GM18502 (cell line): ENCODE results near the gene AGBL4.
"Not testable (repeated sequence)": the region's sequence is repeated elsewhere in the genome, so short reads cannot be mapped to it uniquely, and the experiment has no call there.

Experiments
- ATAC-seq: cut with Tn5 transposase; IDR thresholded peaks from one replicate; pipeline ENCODE4 v1.9.1; 2021; ENCODE audit warnings: mild to moderate bottlenecking; ENCODE audit not compliant: unreplicated experiment, poor library complexity

AGBL4 gene

DNA sequence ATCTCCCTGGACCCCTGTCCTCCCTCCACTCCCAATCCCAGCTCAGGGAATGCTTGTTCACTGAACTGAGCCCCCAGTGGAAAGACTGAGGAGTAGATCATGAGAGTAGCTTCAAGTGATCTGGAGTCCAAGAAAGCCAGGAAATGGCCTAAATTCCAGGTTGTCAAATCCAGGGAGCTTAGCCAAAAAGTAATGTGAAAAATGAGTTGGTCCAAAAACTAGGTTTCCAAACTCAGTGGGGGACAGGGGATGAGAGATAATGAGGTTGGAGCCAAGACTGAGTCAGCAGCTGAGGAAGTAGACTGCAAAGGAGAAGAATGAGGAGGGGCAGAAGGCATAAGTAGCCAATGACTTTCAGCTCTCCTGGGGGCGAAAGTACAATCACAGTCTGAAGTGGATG is 963.0 kb downstream of the AGBL4 start:
- ATAC-seq, result no peak

DNA sequence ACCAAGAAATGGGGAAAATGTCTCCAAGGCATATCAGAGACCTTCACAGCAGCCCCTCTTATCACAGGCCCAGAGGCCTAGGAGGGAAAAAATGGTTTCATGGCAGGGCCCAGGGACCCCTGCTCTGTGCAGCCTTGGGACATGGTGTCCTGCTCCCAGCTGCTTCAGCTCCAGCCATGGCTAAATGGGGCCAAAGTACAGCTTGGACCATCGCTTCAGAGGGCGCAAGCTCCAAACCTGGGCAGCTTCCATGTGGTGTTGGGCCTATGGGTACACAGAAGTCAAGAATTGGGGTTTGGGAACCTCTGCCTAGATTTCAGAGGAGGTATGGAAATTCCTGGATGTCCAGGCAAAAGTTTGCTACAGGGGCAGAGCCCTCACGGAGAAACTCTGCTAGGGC is 964.7 kb downstream of the AGBL4 start:
- no peak for ATAC-seq

DNA sequence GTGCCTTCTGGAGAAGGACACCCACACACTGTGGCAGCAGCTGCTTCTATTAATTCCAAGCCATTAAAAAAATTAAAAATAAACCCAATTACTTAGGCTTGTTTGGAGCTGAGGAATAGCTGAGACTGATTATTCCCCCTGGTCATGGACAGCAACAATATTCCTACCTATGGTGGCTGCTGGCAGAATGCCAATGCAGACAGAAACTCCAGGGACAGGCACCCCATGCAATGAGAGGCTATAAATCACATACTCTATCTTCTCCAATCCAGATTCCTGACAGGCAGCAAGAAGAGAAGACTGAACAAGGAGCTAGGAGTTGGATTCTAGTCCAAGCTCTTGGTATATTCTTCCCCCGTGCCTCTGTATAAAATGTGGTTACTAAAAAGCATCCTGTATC is 971.7 kb downstream of the AGBL4 start:
- no peak for ATAC-seq

DNA sequence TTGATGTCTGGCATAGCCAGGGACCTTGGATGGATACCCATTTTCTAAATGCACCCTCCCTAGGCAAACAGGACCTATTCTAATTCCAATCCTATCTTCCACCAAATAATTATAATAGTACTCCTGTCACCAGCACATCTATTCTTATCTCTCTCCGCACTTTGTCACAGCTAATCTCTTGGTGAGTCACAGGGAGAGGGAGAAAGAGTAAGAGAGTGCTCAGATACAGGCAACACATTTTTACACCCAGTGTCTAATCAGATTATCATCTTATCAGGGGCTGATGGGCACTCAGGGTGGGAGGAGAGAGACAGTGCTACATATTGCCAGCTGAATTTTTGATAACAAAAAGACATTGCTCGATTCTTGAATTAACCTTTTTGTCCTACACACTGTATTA is 972.1 kb downstream of the AGBL4 start:
- ATAC-seq, result no peak

DNA sequence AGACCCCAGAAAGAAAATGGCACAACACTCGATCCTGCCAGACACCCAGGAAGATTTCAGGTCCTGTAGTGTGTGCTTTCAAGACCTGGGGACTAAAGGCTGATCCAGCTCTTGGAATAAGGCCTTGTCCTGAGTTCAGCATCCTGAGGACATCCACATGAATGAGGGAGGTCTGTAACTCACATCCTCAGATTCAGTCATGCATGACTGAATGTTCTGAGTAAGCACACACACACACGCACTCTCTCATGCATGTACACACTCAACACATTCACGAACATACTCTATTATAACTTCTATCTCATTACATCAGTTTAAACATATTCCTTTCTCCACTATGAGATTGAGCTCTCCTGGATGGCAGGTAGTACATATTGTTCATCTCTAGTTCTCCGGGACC is 973.7 kb downstream of the AGBL4 start:
- ATAC-seq, result no peak

DNA sequence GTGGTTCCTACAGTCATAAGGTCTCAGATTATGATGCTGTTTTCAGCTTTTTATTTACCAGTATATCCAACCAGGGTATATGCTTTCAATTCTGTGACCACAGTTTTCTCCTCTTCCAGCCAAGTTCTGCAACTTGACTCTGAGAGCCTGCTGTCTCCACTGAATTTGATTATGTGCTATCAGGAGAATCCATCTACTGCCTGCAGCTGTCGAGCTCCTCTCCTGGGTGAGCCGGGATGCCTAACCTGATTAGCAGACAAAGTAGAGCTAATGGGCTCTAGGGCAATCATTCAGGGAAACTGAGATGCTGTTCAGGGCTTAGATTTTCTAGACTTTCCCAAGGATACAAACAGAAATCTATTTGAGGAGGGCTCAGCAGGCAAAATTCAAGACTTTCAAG is 975.6 kb downstream of the AGBL4 start:
- no peak for ATAC-seq

DNA sequence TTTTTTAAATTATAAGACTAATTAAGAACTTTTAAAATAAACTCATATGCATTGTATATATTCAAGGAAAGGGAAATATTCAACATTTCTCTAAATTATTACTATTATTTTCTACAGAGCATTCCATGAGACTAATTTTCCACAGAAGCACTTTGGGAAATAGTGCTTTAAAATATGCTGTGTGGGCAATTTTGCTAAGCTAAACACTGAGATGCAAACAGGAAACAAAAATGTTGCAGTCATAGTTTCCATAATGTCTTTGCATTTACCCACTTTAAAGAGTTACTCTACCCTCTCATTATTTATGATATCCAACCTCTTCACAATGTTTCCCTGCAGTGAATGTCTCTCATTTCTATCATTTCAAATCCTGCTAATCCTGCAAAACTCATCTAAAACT is 977.4 kb downstream of the AGBL4 start:
- no peak for ATAC-seq

DNA sequence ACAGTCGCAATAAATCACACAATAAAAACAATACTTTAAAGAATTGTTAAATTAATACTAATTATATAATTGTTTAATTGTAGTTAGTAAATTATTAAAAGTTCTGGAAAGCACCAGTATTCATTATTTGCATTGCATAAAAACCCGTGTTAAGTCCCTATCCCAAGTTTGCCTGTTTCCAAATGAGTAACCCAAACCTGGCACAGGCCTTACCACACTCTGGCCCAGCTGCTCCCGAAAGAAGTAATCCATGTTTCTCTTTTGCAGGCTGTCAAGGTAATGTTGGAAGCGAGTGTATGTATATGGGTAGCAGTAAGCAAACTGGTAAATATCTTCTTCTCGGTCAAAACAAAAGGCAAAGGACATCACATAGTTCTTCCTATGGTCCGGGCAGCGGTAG is 978.4 kb downstream of the AGBL4 start:
- ATAC-seq, result no peak

DNA sequence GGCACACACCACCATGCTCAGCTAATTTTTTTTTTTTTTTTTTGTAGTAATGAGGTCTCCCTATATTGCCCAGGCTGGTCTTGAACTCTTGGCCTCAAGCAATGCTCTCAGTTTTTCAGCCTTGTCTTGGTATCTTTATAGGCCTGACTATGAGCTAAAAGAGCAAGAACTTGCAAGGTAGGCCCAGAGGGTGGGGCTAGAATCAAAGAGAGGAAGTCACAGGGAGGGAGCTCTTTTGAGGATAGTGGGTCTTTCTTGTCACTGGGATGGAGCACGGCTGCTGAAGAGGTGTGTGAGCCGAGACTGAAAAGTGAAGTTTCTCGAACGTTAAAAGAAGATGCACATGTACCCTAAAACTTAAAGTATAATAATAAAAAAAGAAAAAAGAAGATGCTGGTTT is 987.1 kb downstream of the AGBL4 start:
- ATAC-seq, result no peak

DNA sequence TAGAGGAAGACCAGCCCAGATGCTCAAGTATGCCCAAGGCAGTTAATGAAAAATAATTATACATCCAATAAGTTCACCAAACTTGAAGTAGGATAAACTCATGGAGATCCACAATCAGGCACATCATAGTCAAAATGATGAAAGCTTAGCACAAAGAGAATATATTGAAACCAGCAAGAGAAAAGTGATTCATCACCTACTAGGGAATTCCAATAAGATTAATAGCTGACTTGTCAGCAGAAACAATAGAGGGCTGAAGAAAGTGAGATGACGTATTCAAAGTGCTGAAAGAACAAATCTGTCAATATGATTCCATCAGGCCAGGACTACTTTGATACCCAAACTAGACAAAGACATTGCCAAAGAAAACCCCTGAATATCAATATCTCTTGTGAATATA is 995.4 kb downstream of the AGBL4 start:
- ATAC-seq, result no peak

DNA sequence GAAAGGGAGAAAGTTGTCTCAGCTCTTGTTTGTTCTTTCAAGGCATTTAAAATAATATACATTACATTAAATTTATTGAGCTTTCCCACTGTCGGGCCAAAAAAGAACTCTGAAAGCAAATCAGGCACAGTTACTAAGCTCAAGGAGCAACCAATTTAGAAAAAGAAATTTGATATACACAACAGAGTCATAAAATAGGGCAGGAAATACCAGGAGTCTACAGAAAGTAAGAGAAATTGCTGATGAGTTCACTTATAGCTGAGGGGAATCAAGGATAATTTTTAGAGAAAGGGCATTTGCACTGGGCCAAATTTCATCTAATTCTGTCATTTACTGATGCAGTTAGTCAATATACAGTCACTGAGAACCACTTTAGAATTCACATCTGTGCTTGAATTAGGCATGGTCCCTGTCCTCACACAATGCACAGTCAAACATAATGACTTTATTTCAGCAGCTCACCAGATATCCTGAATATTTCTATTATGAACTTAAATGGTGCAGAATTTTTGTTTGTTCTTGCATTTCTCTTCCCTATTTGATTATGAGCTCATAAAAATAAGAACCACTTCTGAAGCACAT is 997.4 kb downstream of the AGBL4 start:
- ATAC-seq, result no peak

DNA sequence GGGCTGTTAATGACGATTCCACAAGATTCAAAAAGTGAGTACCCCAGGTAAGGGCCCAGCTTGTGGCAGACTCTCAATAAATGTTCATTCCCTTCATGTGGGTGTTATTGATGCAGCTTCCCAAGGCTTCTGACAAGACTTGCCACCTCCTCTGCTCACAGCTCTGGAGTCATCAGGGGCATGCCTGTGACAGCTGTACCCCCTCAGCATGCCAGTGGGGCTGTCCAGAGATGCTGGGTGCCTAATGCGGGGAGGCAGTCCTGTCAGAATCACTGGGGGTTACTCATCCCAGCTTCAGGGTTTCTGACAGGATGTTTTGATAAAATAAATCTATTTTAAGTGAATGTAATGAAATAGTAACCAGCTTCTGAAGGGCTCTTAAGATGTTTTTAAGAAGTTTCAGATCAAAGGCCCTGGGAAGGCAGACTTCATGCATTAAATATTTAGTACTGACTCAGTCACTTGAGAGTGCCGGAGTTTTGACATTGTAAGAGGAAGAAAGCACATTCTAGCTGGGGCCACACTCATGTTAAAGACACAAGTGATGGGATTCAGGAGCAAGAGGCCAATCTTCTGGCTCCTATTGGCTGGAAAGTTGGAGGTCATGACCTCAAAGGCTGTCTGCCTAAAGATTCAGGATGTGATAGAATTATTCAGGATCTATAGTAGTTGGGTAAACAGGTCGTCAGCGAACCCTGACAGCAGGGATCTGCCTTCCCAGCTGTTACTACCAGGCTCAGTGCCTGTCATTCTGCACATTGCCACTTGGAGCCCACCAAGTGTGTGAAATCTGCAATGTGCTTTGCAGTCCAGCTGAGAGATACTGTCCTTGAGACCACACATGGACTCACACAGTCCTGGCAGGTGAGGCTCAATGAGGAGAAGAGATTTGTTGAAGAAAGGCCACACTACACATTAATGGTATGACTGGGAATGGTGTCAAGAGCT is 1007.5 kb downstream of the AGBL4 start:
- ATAC-seq, result no peak

DNA sequence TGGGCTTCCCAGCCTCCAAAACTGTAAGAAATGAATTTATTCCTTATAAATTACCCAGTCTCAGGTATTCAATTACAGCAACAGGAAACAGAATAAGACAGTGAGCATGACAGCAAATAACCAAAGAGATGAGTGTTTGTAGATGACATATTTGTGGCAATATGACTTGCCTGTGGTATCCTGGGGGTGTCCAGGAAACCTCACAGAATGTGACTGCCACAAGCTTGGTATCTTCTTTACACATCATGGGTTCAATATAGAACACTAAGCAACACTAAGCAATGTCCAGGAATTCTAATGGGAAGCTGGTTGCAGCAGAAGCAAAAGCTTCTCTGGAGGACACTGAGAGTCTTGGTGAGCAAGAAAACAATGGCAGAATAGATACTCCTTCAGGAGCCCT is 1010.7 kb downstream of the AGBL4 start:
- ATAC-seq, result no peak

DNA sequence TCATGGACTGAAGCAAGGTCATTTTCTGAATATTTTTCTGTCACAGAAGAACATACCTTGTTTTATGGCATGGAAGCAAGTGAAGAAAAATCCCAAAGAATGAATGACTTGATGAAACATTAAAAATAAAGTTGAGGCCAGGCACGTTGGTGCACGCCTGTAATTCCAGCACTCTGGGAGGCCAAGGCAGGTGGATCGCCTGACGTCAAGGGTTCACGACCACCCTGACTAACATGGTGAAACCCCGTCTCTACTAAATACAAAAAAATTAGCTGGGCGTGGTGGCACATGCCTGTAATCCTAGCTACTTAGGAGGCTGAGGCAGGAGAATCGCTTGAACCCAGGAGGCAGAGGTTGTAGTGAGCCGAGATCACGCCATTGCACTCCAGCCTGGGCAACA is 1020.8 kb downstream of the AGBL4 start:
- not testable (repeated sequence) for ATAC-seq

DNA sequence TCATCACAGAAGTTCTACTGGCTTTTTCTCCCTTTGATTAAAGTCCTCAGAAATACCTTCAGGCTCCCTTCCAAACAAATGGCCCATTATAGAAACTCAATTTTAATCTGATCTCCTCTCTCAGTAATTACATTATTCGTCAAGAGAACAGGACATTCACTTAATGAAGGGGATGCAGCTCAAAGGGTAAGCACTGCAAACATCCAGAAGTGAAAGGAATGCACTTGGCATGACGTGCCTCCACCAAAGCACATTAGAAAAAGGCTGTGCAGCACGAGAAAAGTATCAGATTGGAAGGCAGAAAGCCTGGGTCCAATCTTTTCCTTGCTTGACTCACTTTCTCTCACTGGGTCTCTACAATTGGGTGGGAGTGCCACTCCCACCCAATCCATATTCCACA is 1024.4 kb downstream of the AGBL4 start:
- ATAC-seq, result no peak

DNA sequence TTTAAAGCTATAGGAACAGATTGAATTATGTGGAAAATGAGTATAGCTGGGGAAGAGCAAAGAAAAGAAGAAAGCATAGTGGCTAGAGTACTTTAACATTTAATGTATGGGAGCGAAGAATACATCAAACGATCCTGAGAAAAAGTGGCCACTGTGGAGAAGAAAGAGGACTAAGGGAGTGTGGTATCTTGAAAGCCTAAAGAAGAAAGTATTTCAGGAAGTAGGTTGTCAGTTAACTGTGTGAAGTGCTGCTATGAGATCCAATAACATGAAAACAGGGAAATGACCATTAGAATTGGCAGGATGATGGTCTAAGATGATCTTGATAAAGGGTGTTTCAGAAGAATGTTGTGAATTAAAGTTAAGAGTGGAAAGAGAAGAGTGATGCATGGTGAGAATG is 1027.4 kb downstream of the AGBL4 start:
- no peak for ATAC-seq

DNA sequence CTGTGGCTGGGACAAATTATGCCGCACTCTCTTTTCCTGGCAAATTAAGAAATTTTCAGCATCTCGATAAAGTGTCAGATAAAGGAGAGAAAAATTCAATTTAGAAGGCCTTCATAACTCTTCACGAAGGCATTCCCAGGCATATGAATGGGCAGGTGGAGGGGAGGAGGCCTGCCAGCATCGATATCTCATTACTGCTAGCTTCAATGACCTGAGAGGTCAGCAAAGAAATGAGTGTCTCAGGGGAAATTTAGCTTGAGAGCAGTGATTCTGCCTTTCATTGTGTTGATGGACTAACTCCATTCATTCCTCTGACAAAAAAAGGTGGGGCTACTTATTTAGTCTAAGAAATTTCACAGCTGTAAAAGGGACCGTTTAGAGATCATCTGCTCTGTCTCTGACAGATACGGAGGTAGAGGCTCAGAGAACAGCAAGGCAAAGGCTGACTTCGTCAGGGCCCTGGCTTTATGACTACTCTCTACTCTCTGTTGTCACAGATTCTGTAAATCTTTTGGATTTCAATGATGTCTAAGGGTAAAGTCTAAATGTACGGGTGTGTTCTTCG is 1035.0 kb downstream of the AGBL4 start:
- ATAC-seq, result no peak

DNA sequence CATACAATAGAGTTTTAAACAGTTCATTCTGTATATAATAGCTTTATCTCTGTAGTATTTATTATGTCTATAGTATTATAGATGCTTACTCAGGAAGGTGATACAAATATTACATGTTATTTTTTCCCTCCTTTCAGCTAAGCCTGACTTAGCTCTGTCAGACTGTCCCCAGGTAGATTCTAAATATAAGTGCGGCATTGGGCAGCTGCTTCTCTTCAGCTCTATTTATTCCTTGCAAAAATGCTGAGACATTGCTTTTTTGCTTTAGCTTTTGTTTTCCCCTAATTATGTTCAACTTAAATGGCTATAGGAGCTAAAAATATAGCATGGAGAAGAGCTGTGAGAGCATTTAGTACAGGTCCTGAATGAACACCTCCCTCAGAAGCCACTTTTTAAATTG is 1043.8 kb downstream of the AGBL4 start:
- no peak for ATAC-seq

DNA sequence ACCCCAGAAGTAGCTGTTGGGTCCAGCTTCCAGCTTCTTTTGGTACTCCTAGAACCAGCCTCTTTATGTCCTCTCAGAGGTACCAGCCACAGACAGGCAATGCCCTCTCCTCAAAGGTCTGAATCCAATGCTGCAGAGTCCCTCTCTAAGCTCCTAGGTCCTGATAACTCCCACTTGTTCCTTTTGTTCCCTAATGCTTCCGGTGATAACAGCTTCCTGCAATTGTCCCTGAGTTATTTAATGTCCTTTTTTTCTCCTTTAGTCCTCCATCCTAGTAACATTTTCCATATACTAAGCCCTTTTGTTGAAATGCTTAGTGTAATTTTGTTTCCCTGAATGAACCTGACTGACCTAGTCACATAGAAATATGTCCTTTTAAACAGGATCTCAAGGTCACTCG is 1045.3 kb downstream of the AGBL4 start:
- ATAC-seq, result no peak

DNA sequence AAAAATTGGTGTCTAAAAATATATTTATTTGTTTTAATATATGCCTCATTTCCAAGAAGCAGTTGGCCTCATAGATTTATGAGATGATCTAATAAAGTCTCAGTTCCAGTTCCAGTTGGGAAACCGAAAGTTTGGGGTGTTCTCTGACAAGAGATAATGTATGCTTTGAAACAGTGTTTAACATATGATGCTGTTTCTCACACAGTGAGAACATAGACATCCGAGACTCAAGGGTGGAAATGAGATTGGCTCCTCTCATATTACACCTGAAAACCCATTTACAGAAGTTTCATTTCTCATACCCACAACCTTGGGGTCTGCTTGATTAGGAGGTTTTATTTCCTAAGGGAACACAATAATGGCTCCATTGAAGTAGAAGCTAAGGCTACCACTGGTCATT is 1046.5 kb downstream of the AGBL4 start:
- no peak for ATAC-seq

DNA sequence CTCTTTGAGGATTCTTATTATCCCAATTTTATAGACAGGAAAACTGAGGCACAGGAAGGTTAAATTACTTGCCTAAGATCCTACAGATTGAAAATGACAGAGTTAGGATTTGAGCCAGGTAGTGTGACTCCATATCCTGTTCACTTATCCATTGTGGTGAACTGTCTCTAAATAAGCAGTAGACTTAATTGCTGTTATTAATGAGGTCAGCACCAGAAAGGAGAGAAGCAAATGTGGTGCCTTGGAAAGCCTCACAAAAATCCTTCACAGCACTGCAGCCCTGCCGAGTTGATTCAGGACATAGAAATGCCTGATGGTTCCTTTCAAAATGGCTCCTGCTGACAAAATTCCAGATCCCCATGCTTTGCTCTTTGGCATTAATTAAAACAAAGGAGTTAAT is 1053.8 kb downstream of the AGBL4 start:
- ATAC-seq, result no peak

DNA sequence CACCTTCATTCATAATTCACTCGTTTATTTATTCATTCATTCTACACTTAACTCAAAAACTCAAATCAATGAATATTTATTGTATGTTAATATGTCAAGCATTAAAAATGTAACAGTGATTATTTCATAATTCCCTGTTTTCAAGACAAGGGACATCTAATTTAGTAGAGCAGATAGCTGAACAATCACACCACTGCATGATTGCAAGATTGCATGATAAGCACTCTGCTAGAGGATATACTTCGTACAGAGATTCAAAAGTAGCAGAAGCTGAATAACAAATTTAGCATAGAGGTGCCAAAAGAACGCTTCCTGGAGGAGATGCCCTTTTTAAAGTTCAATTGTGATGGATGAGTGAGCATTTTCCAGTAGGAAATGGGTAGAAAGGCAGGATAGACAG is 1056.4 kb downstream of the AGBL4 start:
- ATAC-seq, result no peak
